CD4-positive, alpha-beta memory T cell (primary cell): ENCODE data around the gene DCDC2C. TPM values are rescaled to one million over a fixed set of nuclear protein-coding genes. Genes with fewer than 3 reads are reported as not detected.

Experiments used
- CTCF ChIA-PET: fragments of 350-600 bp; sonication (Branson Sonifier 250); formaldehyde crosslinking; loops from one replicate; lab custom pipeline; 2021; ENCODE audit warnings: inconsistent platforms; ENCODE audit not compliant: partially characterized antibody; lab: Charles Lee
- POLR2A ChIA-PET: fragments of 350-600 bp; sonication (Branson Sonifier 250); formaldehyde crosslinking; loops from one replicate; lab custom pipeline; 2021; ENCODE audit not compliant: partially characterized antibody; lab: Charles Lee
- DNase-seq, 5 donors: peaks; one replicate each; pipeline versions ENCODE4 v3.0.0 to v3.0.0-alpha.2; 2020 to 2022; ENCODE audit warnings: mixed read lengths in 1 of 5
- H3K27ac ChIP-seq: one replicate; pipeline ENCODE4 v1.7.0; 2013; ENCODE audit warnings: low read depth, low read length
- H3K27me3 ChIP-seq: 2 replicates; pipeline ENCODE4 v1.7.0; 2013; ENCODE audit warnings: mild to moderate bottlenecking, low read length, moderate library complexity; ENCODE audit not compliant: insufficient read depth
- H3K36me3 ChIP-seq: 2 replicates; pipeline ENCODE4 v1.7.0; 2013; ENCODE audit warnings: mild to moderate bottlenecking, low read length, moderate library complexity; ENCODE audit not compliant: insufficient read depth
- H3K4me1 ChIP-seq: 2 replicates; pipeline ENCODE4 v1.7.0; 2013; ENCODE audit warnings: mild to moderate bottlenecking, low read length, moderate library complexity; ENCODE audit not compliant: insufficient read depth
- H3K4me3 ChIP-seq, 2 donors: one replicate each; pipeline ENCODE4 v1.7.0; 2013; ENCODE audit warnings: low read length in 2 of 2, mild to moderate bottlenecking in 1 of 2
- H3K9me3 ChIP-seq, 2 donors: one replicate each; pipeline ENCODE4 v1.7.0; 2013; ENCODE audit warnings: low read length in 2 of 2, control low read depth in 1 of 2; ENCODE audit not compliant: control insufficient read depth in 1 of 2
- H3K27ac Mint-ChIP-seq, 7 donors: one replicate each; pipeline ENCODE4 v1.8.0; 2020 to 2021; ENCODE audit warnings: mixed read lengths in 7 of 7, mild to moderate bottlenecking in 6 of 7, inconsistent platforms in 3 of 7, moderate library complexity in 3 of 7
- H3K27me3 Mint-ChIP-seq, 2 donors: one replicate each; pipeline ENCODE4 v1.8.0; 2020 to 2021; ENCODE audit warnings: mixed read lengths in 2 of 2
- H3K36me3 Mint-ChIP-seq, 2 donors: one replicate each; pipeline ENCODE4 v1.8.0; 2020 to 2021; ENCODE audit warnings: mixed read lengths in 2 of 2, inconsistent platforms in 1 of 2, mild to moderate bottlenecking in 1 of 2
- H3K4me1 Mint-ChIP-seq, 4 donors: one replicate each; pipeline ENCODE4 v1.8.0; 2020 to 2021; ENCODE audit warnings: mixed read lengths in 4 of 4, mild to moderate bottlenecking in 1 of 4
- H3K4me3 Mint-ChIP-seq, 8 donors: one replicate each; pipeline ENCODE4 v1.8.0; 2020 to 2021; ENCODE audit warnings: mixed read lengths in 8 of 8, mild to moderate bottlenecking in 7 of 8, moderate library complexity in 6 of 8, inconsistent platforms in 3 of 8
- H3K9me3 Mint-ChIP-seq, 8 donors: one replicate each; pipeline ENCODE4 v1.8.0; 2020 to 2021; ENCODE audit warnings: mixed read lengths in 8 of 8, mild to moderate bottlenecking in 5 of 8, inconsistent platforms in 3 of 8, moderate library complexity in 1 of 8
- intact Hi-C: fragments of 100-400 bp; cut with micrococcal nuclease; formaldehyde crosslinking; loops from one replicate; pipeline ENCODE4 v1.15.1; 2023
- polyA plus RNA-seq, 2 donors: library from polyadenylated mRNA; unstranded; fragments of 300-500 nt; fragmentation: Illumina TruSeq; gene quantifications; one replicate each; pipeline ENCODE4 v1.2.3, GENCODE V29; 2021
- total RNA-seq, 2 experiments: library from RNA; stranded (reverse); gene quantifications; one replicate each; pipeline ENCODE4 v1.2.3, GENCODE V29; 2021

DCDC2C gene
- total and polyA plus RNA-seq, 4 experiments from 2014 or later, result not detected

GRCh38 chr2:3872451-3872850, 169.1 kb downstream of the DCDC2C start:
- Histone ChIP-seq H3K27ac (no peak overlapping the region), H3K27me3 (no peaks in the 10 kb centered on the region), H3K36me3 (no peaks in the 10 kb centered on the region), H3K4me3 (no peak overlapping the region), H3K9me3 (no peaks in the 10 kb centered on the region), H3K4me1 (no peaks in the 10 kb centered on the region)
- Mint-ChIP-seq H3K4me3 (no peak overlapping the region), H3K9me3 (no peaks in the 10 kb centered on the region), H3K27ac (no peak overlapping the region), H3K36me3 (no peaks in the 10 kb centered on the region), H3K27me3 (peaks cover 0 to 7% of the 10 kb centered on the region in 2 donors), H3K4me1 (peaks cover 0 to 1% (median 0%) of the 10 kb centered on the region in 4 donors)
- ChIA-PET POLR2A (no interaction called here), CTCF (no interaction called here)
- intact Hi-C loops, result no loop called here
- no peak for DNase-seq

- ChIA-PET CTCF (interaction anchor here (1.2 kb wide), 1 partner anchor 14 kb away, joined by 3 read pairs; no protein-coding TSS in a partner anchor), POLR2A (no interaction called here)
- H3K4me3 Mint-ChIP-seq, result no peak overlapping the region
- H3K4me3 ChIP-seq, result no peak overlapping the region
- H3K36me3 Mint-ChIP-seq, result no peaks in the 10 kb centered on the region
- no peak overlapping the region for H3K27ac ChIP-seq
- no peaks in the 10 kb centered on the region for H3K9me3 ChIP-seq
- no peak overlapping the region for H3K27ac Mint-ChIP-seq
- intact Hi-C loops, result no loop called here
- no peak for DNase-seq
- no peaks in the 10 kb centered on the region for H3K4me1 ChIP-seq
- peaks cover 0 to 1% (median 0%) of the 10 kb centered on the region in 4 donors for H3K4me1 Mint-ChIP-seq
- H3K27me3 Mint-ChIP-seq, result peaks cover 0 to 7% of the 10 kb centered on the region in 2 donors
- no peaks in the 10 kb centered on the region for H3K36me3 ChIP-seq
- H3K27me3 ChIP-seq, result no peaks in the 10 kb centered on the region
- H3K9me3 Mint-ChIP-seq, result no peaks in the 10 kb centered on the region
Measured at GRCh38 chr2:3873899-3874298, 170.5 kb downstream of the DCDC2C start.

- no peak overlapping the region for H3K4me3 Mint-ChIP-seq
- Histone ChIP-seq H3K4me1 (no peaks in the 10 kb centered on the region), H3K9me3 (no peaks in the 10 kb centered on the region), H3K27ac (no peak overlapping the region), H3K36me3 (no peaks in the 10 kb centered on the region), H3K27me3 (no peaks in the 10 kb centered on the region), H3K4me3 (no peak overlapping the region)
- no peaks in the 10 kb centered on the region for H3K4me1 Mint-ChIP-seq
- H3K27me3 Mint-ChIP-seq, result peaks cover 0 to 5% of the 10 kb centered on the region in 2 donors
- peaks cover 0 to 2% (median 0%) of the 10 kb centered on the region in 8 donors for H3K9me3 Mint-ChIP-seq
- CTCF ChIA-PET, result no interaction called here
- no peak overlapping the region for H3K27ac Mint-ChIP-seq
- H3K36me3 Mint-ChIP-seq, result no peaks in the 10 kb centered on the region
- intact Hi-C loops, result no loop called here
- no peak for DNase-seq
- POLR2A ChIA-PET, result no interaction called here
Measured at GRCh38 chr2:3876221-3876620, 172.8 kb downstream of the DCDC2C start.

DNA sequence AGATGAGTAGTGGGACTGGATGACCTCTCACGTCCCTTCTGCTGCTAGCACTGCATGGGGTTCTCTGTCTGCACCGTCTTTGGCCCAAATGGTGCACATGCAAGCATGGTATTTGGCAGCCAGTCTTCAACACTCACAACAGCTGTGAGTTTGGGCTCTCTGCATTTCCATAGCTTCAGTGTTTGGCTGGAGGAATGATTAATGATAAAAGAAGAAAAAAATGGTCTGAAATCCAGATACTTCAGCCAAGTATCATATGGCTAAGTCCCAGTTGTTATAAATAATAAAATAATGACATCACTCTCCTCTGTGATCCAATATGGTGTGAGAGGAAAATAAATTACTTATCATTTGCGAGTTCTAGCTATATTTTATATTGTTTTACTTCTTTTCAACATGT, 173.3 kb downstream of the DCDC2C start:
- peaks cover 0 to 5% of the 10 kb centered on the region in 2 donors for H3K27me3 Mint-ChIP-seq
- Histone ChIP-seq H3K4me3 (no peak overlapping the region), H3K27me3 (no peaks in the 10 kb centered on the region), H3K9me3 (no peaks in the 10 kb centered on the region), H3K27ac (no peak overlapping the region), H3K4me1 (no peaks in the 10 kb centered on the region), H3K36me3 (no peaks in the 10 kb centered on the region)
- ChIA-PET POLR2A (no interaction called here), CTCF (no interaction called here)
- H3K4me3 Mint-ChIP-seq, result no peak overlapping the region
- no peak overlapping the region for H3K27ac Mint-ChIP-seq
- peaks cover 0 to 2% (median 0%) of the 10 kb centered on the region in 8 donors for H3K9me3 Mint-ChIP-seq
- no peaks in the 10 kb centered on the region for H3K36me3 Mint-ChIP-seq
- intact Hi-C loops, result no loop called here
- no peak for DNase-seq
- H3K4me1 Mint-ChIP-seq, result no peaks in the 10 kb centered on the region

DNA sequence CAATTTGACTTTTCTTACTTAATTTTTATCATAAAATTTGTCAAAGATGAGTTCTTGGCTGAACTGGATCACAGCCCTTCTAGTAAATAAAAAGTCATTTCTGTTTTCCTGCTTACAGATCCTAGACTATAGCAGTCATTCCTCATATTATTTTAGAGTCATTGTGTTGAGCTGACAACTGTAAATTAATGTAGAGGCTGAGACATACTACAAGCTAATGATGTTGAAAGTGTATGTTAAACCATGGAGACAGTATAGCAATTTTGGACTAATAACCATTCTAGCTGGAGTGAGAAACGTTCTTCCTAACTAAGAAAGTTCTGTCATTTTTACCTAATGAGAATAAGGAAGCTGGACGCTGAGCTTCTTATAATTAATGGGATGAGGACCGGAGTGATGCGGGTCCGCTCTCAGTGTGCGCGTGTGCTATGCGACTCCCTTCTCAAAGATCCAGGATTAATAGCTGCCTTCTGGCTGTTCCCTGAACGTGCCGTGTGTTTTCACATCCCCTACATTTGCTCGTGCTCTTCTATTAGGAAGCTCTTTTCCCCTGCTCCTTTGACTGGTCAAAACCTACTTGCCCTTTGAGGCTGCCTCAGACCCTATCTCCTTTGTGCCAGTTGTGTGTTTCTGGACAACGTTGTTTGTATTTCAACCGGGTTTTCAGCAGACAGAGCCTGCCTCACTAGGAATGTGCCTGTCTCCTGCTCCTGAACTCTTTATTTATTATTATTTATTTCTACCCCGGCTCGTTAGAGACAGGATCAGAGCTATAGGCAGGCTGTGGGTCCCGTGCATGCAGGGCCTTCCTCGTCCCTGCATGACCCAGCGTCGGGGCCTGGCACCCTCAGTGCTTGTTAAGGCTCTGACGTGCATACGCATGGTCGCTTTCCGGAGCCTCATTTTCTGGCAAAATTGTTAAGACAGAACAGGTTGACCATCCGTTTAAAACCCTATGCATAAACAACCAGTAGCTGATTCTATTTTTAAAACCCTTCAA, 182.6 kb downstream of the DCDC2C start:
- intact Hi-C loops, result no loop called here
- peaks cover 0 to 6% (median 1%) of the 10 kb centered on the region in 8 donors for H3K9me3 Mint-ChIP-seq
- POLR2A ChIA-PET, result no interaction called here
- no peak overlapping the region for H3K27ac ChIP-seq
- H3K4me1 Mint-ChIP-seq, result no peaks in the 10 kb centered on the region
- H3K27me3 ChIP-seq, result no peaks in the 10 kb centered on the region
- no peaks in the 10 kb centered on the region for H3K27me3 Mint-ChIP-seq
- no peak overlapping the region for H3K27ac Mint-ChIP-seq
- no peak overlapping the region for H3K4me3 ChIP-seq
- H3K4me1 ChIP-seq, result no peaks in the 10 kb centered on the region
- CTCF ChIA-PET, result no interaction called here
- no peak overlapping the region for H3K4me3 Mint-ChIP-seq
- H3K36me3 Mint-ChIP-seq, result no peaks in the 10 kb centered on the region
- no peaks in the 10 kb centered on the region for H3K9me3 ChIP-seq
- H3K36me3 ChIP-seq, result no peaks in the 10 kb centered on the region
- no peak for DNase-seq

- no peaks in the 10 kb centered on the region for H3K4me1 ChIP-seq
- H3K4me3 ChIP-seq, result no peak overlapping the region
- CTCF ChIA-PET, result no interaction called here
- intact Hi-C loops, result no loop called here
- no peaks in the 10 kb centered on the region for H3K27me3 ChIP-seq
- no peak overlapping the region for H3K27ac ChIP-seq
- no peaks in the 10 kb centered on the region for H3K36me3 ChIP-seq
- H3K9me3 Mint-ChIP-seq, result peaks cover 0 to 19% (median 3%) of the 10 kb centered on the region in 8 donors
- no peaks in the 10 kb centered on the region for H3K9me3 ChIP-seq
- no peaks in the 10 kb centered on the region for H3K27me3 Mint-ChIP-seq
- H3K4me3 Mint-ChIP-seq, result no peak overlapping the region
- H3K27ac Mint-ChIP-seq, result no peak overlapping the region
- no peaks in the 10 kb centered on the region for H3K4me1 Mint-ChIP-seq
- no peak for DNase-seq
- no peaks in the 10 kb centered on the region for H3K36me3 Mint-ChIP-seq
- POLR2A ChIA-PET, result no interaction called here
Measured at GRCh38 chr2:3895021-3895420, 191.6 kb downstream of the DCDC2C start.
